Measurements from ENCODE around the gene KCNQ4.

- TF ChIP-seq CTCF (IDR thresholded peaks at IDR 0.05) = no peak
- TF ChIP-seq POLR2A (IDR thresholded peaks at IDR 0.05) = no peak
These were observed 15.0 kb downstream of the KCNQ4 start for GRCh38 chr1:40798366-40799281.
